HL-60/S4 treated with retinoic acid at 250 ng/mL for 4 days and 3 days (cell line): ENCODE results near the gene ATIC.

Experiments used
- in situ Hi-C: fragments of 300-500 bp; cut with MboI; formaldehyde crosslinking; loops from 2 replicates; pipeline ENCODE4 v1.7.0; 2022; ENCODE audit warnings: low sequenced_read_pairs

ATIC gene

GRCh38 chr2:215396595-215397313 lies 84.9 kb downstream of the ATIC start:
- in situ Hi-C loops = no loop called here

GRCh38 chr2:215397632-215398341 lies 85.9 kb downstream of the ATIC start:
- in situ Hi-C loops = no loop called here

DNA sequence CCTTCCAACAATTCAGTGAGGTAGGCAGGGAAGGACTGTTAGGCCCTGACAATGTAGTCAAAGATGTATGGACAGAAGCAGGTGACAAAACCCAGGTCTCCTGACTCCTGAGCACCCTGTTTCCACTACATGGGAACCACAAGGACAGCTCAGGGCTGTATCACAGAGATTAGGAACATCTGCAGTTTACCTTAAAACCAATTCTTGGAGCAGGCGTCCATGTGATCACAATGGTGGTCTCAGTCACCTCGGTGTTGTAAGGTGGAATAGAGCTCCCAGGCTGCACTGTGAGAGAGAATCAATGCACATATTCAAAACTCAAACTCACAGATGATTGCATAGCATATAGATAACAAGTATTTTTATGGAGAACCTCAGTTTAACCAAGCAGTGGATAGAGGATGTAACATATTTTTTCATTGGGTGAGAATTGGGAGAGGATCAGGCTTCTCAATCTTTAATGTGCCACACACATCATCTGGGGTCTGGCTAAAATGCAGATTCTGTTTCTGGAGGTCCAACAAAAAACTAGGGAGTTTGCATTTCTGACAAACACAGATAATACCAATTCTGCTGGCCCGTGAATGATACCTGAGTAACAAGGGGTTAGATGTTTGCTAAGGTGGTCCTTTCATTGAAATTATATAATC lies 87.3 kb downstream of the ATIC start:
- in situ Hi-C loops = no loop called here
